GM12873 (cell line): ENCODE data around the gene NRXN2.

ENCODE experiments used
- CTCF ChIP-seq: IDR thresholded peaks from 2 replicates; pipeline ENCODE4 v1.5.1; 2012; ENCODE audit warnings: low read depth, mild to moderate bottlenecking, moderate library complexity, low read length, control low read depth; ENCODE audit not compliant: insufficient read depth; ENCODE audit errors: missing control alignments

NRXN2 gene

GRCh38 chr11:64588701-64589100 lies 134.3 kb downstream of the NRXN2 start:
- TF ChIP-seq CTCF = no peak

GRCh38 chr11:64586366-64586765 lies 136.6 kb downstream of the NRXN2 start:
- TF ChIP-seq CTCF = no peak

- TF ChIP-seq CTCF = no peak
These were observed 137.8 kb downstream of the NRXN2 start for GRCh38 chr11:64585150-64585549.

- no peak for TF ChIP-seq CTCF
These were observed 139.4 kb downstream of the NRXN2 start for GRCh38 chr11:64583296-64584262.

GRCh38 chr11:64582885-64583284 lies 140.1 kb downstream of the NRXN2 start:
- TF ChIP-seq CTCF = no peak

- no peak for TF ChIP-seq CTCF
These were observed 141.9 kb downstream of the NRXN2 start for GRCh38 chr11:64581057-64581523.

- TF ChIP-seq CTCF = no peak
These were observed 142.6 kb downstream of the NRXN2 start for GRCh38 chr11:64580412-64580811.
